ENCODE measurements around the gene CASK.

DNA sequence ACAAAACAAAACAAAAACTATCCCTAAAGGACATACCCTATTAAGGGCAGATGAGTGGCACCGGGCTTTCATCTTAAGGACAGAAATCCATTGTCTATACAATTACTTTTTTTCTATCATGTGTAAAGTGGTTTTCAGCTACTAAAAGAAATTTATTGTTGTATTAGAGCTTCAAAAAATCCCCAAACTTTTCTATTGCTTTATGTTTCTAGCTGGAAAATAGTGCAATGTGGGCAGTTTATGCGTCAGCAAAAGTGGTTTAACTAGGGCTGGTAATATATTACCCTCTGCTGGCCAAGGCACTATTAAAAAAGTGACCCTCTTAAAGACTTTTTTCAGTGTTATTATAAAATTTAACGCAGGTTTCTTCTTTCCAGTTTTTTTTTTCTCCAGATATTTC, 214.9 kb downstream of the CASK start:
- TF ChIP-seq CTCF (IDR thresholded peaks at IDR 0.05) (no peak), EP300 (IDR thresholded peaks at IDR 0.05) (no peak), POLR2AphosphoS5 (IDR thresholded peaks at IDR 0.05) (no peak), POLR2A (IDR thresholded peaks at IDR 0.05; ENCODE audit: low read depth) (no peak)
